HEK293T (cell line): Measurements from ENCODE around the gene MKX.

Experiments used
- ARNT ChIP-seq: fragments of 450-650 bp; IDR thresholded peaks from 2 replicates; pipeline ENCODE4 v1.6.1; 2017; ENCODE audit warnings: mild to moderate bottlenecking
- BHLHE40 ChIP-seq: fragments of 450-650 bp; IDR thresholded peaks from 2 replicates; pipeline ENCODE4 v1.6.1; 2016; ENCODE audit warnings: mild to moderate bottlenecking, moderate library complexity, borderline replicate concordance
- ELF4 ChIP-seq: fragments of 450-650 bp; IDR thresholded peaks from 2 replicates; pipeline ENCODE4 v1.6.1; 2017; ENCODE audit warnings: antibody characterized with exemption
- FOXA1 ChIP-seq: fragments of 450-650 bp; IDR thresholded peaks from 2 replicates; pipeline ENCODE4 v1.6.1; 2016; ENCODE audit warnings: mild to moderate bottlenecking
- FOXK2 ChIP-seq: fragments of 450-650 bp; IDR thresholded peaks from 2 replicates; pipeline ENCODE4 v1.6.1; 2016; ENCODE audit warnings: mild to moderate bottlenecking
- FOXM1 ChIP-seq: fragments of 450-650 bp; IDR thresholded peaks from 2 replicates; pipeline ENCODE4 v1.6.1; 2017; ENCODE audit warnings: mild to moderate bottlenecking, borderline replicate concordance
- HDGF ChIP-seq: fragments of 450-650 bp; IDR thresholded peaks from 2 replicates; pipeline ENCODE4 v1.6.1; 2017; ENCODE audit warnings: antibody characterized with exemption, borderline replicate concordance
- LEF1 ChIP-seq: fragments of 450-650 bp; IDR thresholded peaks from 2 replicates; pipeline ENCODE4 v1.6.1; 2017; ENCODE audit warnings: mild to moderate bottlenecking, borderline replicate concordance
- SP1 ChIP-seq: fragments of 450-650 bp; IDR thresholded peaks from 2 replicates; pipeline ENCODE4 v1.6.1; 2017
- SUZ12 ChIP-seq: fragments of 450-650 bp; IDR thresholded peaks from 2 replicates; pipeline ENCODE4 v1.6.1; 2016; ENCODE audit warnings: mild to moderate bottlenecking
- TARDBP ChIP-seq: fragments of 450-650 bp; IDR thresholded peaks from 2 replicates; pipeline ENCODE4 v1.6.1; 2016
- ZNF384 ChIP-seq: fragments of 450-650 bp; IDR thresholded peaks from 2 replicates; pipeline ENCODE4 v1.6.1; 2016
- TF ChIP-seq, protein P1 (sequence below): fragments of 450-650 bp; IDR thresholded peaks from 2 replicates; pipeline ENCODE4 v1.6.1; 2016

DNA sequence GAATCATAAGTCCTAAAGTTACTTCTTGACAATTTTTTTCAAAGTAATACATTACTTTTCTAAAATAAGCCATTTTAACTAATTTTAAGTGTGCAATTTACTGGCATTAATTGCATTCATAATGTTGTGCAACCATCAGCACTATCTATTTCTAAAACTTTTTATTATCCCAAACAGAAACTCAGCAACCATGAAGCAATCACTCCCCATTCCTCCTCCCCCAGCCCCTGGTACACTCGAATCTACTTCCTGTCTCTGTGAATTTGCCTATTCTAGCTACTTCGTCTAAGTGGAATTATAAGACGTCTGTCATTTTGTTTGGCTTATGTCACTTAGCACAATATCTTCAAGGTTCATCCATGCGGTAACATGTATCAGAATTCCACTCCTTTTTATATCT lies 84.9 kb downstream of the MKX start:
- TF ChIP-seq TARDBP, result no peak
- TF ChIP-seq, protein P1, sequence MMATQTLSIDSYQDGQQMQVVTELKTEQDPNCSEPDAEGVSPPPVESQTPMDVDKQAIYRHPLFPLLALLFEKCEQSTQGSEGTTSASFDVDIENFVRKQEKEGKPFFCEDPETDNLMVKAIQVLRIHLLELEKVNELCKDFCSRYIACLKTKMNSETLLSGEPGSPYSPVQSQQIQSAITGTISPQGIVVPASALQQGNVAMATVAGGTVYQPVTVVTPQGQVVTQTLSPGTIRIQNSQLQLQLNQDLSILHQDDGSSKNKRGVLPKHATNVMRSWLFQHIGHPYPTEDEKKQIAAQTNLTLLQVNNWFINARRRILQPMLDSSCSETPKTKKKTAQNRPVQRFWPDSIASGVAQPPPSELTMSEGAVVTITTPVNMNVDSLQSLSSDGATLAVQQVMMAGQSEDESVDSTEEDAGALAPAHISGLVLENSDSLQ, result no peak
- no peak for TF ChIP-seq ARNT
- TF ChIP-seq SP1, result no peak
- no peak for TF ChIP-seq BHLHE40
- no peak for TF ChIP-seq FOXK2
- no peak for TF ChIP-seq ZNF384
- TF ChIP-seq FOXM1, result no peak
- TF ChIP-seq SUZ12, result no peak
- no peak for TF ChIP-seq ELF4
- TF ChIP-seq HDGF, result no peak
- TF ChIP-seq LEF1, result no peak
- no peak for TF ChIP-seq FOXA1
